GM20000 (cell line): ENCODE results near the gene PLCE1.

ENCODE experiments used
- DNase-seq: peaks from one replicate; pipeline ENCODE4 v3.0.0; 2012; ENCODE audit warnings: low spot score
- TF ChIP-seq, protein P1 (sequence below): IDR thresholded peaks from 2 replicates; pipeline ENCODE4 v1.5.1; 2012; ENCODE audit warnings: mild to moderate bottlenecking, control low read depth; ENCODE audit errors: extremely low read depth, missing control alignments

Gene PLCE1

GRCh38 chr10:93995182-93995581 lies 1.5 kb downstream of the PLCE1 start:
- TF ChIP-seq, protein P1, sequence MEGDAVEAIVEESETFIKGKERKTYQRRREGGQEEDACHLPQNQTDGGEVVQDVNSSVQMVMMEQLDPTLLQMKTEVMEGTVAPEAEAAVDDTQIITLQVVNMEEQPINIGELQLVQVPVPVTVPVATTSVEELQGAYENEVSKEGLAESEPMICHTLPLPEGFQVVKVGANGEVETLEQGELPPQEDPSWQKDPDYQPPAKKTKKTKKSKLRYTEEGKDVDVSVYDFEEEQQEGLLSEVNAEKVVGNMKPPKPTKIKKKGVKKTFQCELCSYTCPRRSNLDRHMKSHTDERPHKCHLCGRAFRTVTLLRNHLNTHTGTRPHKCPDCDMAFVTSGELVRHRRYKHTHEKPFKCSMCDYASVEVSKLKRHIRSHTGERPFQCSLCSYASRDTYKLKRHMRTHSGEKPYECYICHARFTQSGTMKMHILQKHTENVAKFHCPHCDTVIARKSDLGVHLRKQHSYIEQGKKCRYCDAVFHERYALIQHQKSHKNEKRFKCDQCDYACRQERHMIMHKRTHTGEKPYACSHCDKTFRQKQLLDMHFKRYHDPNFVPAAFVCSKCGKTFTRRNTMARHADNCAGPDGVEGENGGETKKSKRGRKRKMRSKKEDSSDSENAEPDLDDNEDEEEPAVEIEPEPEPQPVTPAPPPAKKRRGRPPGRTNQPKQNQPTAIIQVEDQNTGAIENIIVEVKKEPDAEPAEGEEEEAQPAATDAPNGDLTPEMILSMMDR: no peak
- DNase-seq: no peak

DNA sequence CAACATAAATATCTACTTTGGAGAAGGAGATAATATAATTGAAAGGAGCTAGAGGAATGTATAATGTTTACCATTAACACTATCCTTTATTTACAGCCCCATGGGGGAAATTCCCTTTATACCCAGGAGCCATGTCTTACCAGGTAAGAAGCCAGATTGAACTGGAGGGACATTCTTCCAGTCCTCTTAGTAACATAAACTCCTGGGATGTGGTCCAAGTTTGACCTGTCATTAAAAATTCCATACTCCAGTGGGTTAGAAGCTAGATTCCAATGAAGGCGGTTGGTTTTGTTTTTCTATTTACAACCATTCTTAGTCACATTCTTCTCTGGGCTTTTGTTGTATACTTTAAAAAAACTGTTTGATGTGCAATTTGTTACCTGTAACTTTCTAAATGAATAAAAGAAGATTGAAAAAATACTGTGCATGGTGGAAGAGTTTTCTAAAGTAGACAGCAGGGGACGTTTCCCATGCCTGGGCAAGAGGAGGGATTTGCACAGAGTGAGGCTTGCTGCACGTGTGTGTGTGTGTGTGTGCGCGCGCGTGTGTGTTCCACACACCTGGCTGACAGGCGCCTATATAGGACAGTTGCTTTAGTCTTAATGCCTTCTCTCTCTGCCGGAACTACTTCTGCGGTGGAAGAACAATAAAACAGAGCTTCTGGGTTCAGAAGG lies 2.0 kb downstream of the PLCE1 start:
- TF ChIP-seq, protein P1: no peak
- no peak for DNase-seq

DNA sequence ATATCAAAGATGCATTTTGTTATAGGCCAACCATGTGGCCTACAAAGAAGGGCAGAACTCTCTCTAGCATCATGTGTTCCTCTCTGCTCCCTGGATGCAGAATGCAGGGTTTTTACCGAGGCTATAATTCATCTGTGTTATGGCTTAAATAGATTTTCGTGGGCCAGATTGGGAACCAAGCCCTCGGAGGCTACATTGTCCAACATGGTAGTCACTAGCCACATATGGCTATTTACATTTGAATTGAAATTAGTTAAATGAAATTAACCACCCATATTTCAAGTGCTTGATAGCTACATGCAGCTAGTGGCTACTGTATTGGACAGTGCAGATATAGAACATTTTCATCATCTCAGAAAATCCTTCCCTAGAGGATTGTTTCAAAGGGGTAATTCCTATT lies 2.8 kb downstream of the PLCE1 start:
- DNase-seq: no peak
- TF ChIP-seq, protein P1: no peak

DNA sequence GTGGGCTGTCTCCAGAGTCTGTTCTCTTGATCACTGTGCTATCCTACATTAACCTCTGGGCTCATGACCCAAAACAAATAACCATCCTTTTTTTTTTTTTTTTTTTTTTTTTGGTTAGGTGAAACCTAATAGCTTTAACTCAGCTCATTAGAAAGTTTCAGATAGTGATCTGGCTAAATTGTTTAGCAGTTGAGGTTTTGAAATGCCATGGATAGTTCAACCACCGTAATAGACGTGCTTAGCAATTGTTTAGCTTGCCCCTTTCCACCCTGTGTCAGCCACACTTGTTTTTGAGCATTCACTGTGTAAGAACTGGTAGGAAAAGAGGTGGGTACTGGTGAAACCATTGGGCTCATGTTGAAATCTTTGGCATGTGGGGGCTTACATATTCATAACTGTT lies 3.8 kb downstream of the PLCE1 start:
- TF ChIP-seq, protein P1: no peak
- no peak for DNase-seq

DNA sequence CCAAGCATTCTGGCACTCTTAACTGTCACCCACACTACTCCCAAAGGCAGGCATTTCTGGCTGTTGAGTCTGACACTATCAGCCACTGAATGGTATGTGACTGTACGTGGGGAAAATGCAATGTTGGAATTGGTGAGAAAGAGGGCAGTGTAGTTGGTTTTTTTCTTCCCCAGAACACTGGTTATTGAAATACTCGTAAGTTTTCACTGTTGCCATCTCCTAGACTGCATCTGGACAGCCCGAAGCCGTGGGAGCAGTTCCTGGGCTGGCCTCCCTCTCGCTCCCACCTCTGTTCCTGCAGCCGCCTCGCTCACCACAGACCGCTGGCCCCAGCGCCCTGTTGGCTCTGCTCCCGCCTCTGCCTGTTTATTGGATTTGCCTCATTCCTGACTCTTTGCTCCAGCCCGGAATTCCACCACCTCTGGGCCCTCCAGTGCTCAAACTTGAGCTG lies 5.7 kb downstream of the PLCE1 start:
- DNase-seq: no peak
- TF ChIP-seq, protein P1: no peak

GRCh38 chr10:94000638-94001415 lies 7.1 kb downstream of the PLCE1 start:
- TF ChIP-seq, protein P1: no peak
- no peak for DNase-seq

DNA sequence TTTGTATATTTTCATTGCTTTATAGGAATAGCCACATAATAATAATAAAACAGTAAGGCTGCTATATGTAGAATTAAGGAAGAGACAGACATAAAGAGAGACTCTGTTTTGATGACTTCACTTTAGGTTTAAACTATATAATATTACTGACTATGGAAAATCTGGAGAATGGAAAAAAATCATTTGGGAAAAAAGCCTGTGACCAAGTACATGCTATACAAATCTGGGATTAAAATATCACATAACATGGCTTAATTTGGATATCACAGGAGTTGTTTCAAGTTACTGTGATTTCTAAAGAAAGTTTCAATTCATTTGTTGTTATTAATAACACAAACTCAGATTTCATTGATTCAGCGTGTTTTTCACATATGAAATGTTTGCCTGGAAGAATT lies 7.7 kb downstream of the PLCE1 start:
- TF ChIP-seq, protein P1: no peak
- DNase-seq: no peak
